ENCODE results near the gene SMOC2. TPM values are rescaled to one million over a fixed set of nuclear protein-coding genes. Genes with fewer than 3 reads are reported as not detected.
A peak's percentile ranks its signal among the peaks of the same experiment; 100 is the strongest.
"Not testable (repeated sequence)": the region's sequence is repeated elsewhere in the genome, so short reads cannot be mapped to it uniquely, and the experiment has no call there.

Gene SMOC2
- total and polyA plus RNA-seq, 2 experiments from 2014 or later = 51.0 to 88.7 TPM

DNA sequence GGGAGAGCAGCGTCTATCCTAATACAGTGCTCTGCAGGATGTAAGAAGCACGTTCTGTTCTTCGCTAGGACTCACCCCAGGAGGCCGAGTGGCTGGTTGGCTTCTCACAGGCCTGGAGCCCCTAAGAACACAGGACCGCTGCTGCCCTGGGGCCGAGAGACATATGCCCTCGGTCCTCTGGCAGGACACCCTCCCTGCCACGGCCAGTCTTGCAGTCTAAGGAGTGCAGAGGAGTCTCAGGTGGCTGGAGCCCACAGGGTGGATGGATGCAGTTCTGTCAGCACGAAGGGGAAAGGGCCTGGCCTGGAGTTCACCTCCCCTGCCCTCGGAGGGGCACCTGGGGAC is 96.5 kb downstream of the SMOC2 start:
- WGBS (ENCODE audit: low lambda C conversion rate, missing lambda C conversion rate) = 76% methylated on average over 10 of the region's 10 CpGs
- Histone ChIP-seq H3K9me3 (ENCODE audit: low read depth) (no peaks in the 10 kb centered on the region), H3K36me3 (replicated peaks; ENCODE audit: insufficient read depth, low read depth) (no peaks in the 10 kb centered on the region), H3K79me2 (no peaks in the 10 kb centered on the region), H3K4me3 (no peak overlapping the region), H3K4me1 (ENCODE audit: insufficient read depth) (peaks cover 12% of the 10 kb centered on the region), H3K27ac (no peak overlapping the region), H3K27me3 (peaks cover 5% of the 10 kb centered on the region), H4K20me1 (ENCODE audit: insufficient read depth, poor library complexity, severe bottlenecking) (no peaks in the 10 kb centered on the region), H3K9me2 (replicated peaks; ENCODE audit: insufficient read depth) (no peaks in the 10 kb centered on the region), H2AFZ (no peak overlapping the region), H3K4me2 (no peak overlapping the region)
- DNase-seq (ENCODE audit: low spot score) = no peak
- no peak for TF ChIP-seq EZH2phosphoT487 (IDR thresholded peaks at IDR 0.05; ENCODE audit: low read depth, severe bottlenecking, unreplicated experiment)
- TF ChIP-seq, protein P1, sequence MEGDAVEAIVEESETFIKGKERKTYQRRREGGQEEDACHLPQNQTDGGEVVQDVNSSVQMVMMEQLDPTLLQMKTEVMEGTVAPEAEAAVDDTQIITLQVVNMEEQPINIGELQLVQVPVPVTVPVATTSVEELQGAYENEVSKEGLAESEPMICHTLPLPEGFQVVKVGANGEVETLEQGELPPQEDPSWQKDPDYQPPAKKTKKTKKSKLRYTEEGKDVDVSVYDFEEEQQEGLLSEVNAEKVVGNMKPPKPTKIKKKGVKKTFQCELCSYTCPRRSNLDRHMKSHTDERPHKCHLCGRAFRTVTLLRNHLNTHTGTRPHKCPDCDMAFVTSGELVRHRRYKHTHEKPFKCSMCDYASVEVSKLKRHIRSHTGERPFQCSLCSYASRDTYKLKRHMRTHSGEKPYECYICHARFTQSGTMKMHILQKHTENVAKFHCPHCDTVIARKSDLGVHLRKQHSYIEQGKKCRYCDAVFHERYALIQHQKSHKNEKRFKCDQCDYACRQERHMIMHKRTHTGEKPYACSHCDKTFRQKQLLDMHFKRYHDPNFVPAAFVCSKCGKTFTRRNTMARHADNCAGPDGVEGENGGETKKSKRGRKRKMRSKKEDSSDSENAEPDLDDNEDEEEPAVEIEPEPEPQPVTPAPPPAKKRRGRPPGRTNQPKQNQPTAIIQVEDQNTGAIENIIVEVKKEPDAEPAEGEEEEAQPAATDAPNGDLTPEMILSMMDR (IDR thresholded peaks at IDR 0.05; ENCODE audit: poor library complexity) = no peak
- no peak for TF ChIP-seq EZH2 (IDR thresholded peaks at IDR 0.05; ENCODE audit: borderline replicate concordance)

DNA sequence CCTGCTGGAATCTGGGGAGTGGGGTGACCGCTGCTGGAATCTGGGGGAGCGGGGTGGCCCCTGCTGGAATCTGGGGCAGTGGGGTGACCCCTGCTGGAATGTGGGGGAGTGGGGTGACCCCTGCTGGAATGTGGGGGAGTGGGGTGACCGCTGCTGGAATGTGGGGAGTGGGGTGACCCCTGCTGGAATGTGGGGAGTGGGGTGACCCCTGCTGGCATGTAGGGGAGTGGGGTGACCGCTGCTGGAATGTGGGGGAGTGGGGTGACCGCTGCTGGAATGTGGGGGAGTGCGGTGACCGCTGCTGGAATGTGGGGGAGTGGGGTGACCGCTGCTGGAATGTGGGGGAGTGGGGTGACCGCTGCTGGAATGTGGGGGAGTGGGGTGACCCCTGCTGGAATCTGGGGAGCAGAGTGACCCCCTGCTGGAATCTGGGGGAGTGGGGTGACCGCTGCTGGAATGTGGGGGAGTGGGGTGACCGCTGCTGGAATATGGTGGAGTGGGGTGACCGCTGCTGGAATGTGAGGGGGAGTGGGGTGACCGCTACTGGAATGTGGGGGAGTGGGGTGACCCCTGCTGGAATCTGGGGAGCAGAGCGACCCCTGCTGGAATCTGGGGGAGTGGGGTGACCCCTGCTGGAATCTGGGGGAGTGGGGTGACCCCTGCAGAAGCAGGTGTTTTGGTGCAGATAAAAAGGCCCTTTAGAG is 97.4 kb downstream of the SMOC2 start:
- H3K9me2 ChIP-seq (replicated peaks; ENCODE audit: insufficient read depth); H3K79me2 ChIP-seq; DNase-seq (ENCODE audit: low spot score); H3K36me3 ChIP-seq (replicated peaks; ENCODE audit: insufficient read depth, low read depth); H2AFZ ChIP-seq; H4K20me1 ChIP-seq (ENCODE audit: insufficient read depth, poor library complexity, severe bottlenecking); H3K27me3 ChIP-seq; H3K27ac ChIP-seq; H3K4me3 ChIP-seq; H3K4me2 ChIP-seq; H3K9me3 ChIP-seq (ENCODE audit: low read depth): not testable (repeated sequence)
- WGBS (ENCODE audit: low lambda C conversion rate, missing lambda C conversion rate) = no CpG with 5 or more reads among the region's 14 CpGs
- H3K4me1 ChIP-seq (ENCODE audit: insufficient read depth) = peaks cover 12% of the 10 kb centered on the region

DNA sequence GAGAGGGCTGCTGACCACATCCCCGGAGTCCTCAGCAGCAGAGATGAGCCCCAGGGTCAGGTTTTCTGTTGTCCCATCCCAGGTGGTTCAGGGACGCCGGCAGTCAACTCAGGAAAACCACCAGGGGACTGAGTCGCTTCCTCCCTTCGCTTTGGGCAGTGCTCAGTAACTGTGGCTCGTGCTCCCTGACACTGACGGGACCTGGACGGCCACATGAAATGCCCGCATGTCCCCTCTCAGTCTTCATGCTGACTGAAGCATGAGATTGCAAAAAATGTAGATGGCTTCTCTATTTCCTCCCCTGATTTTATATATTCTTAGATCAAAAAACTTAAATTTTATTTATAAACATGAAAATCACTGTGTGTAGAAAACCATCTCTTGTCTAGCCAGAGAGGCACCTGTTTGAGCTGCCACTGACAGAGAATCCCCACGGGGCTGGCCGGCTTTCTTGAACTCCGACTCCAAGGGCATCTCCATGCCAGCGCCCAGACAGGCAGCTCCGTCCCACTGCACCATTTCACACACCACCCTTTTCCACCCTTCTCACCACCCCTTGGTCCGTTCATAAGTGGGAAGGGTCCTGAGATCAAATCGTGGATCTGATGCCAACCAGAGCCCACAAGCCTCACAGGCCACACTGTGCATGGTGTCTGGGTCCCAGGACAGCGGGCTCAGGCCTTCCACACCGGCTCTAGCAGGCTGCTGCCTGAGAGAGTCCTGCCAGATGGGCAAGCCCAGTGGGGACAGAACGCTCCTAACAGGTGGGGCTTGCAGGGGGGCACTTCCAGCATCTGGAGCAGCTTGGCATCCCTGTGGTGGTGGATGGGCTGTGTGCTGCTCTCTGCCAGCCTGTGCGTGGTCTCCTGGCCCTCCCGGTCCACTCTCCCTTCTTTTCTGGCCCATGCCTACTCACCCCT is 98.2 kb downstream of the SMOC2 start:
- DNase-seq (ENCODE audit: low spot score) = no peak
- Histone ChIP-seq H3K4me1 (ENCODE audit: insufficient read depth) (peaks cover 12% of the 10 kb centered on the region), H3K27ac (no peak overlapping the region), H3K9me3 (ENCODE audit: low read depth) (no peaks in the 10 kb centered on the region), H3K4me3 (no peak overlapping the region), H3K27me3 (peaks cover 5% of the 10 kb centered on the region), H3K79me2 (no peaks in the 10 kb centered on the region), H3K4me2 (no peak overlapping the region), H3K36me3 (replicated peaks; ENCODE audit: insufficient read depth, low read depth) (no peaks in the 10 kb centered on the region), H4K20me1 (ENCODE audit: insufficient read depth, poor library complexity, severe bottlenecking) (no peaks in the 10 kb centered on the region), H3K9me2 (replicated peaks; ENCODE audit: insufficient read depth) (no peaks in the 10 kb centered on the region), H2AFZ (no peak overlapping the region)
- WGBS (ENCODE audit: low lambda C conversion rate, missing lambda C conversion rate) = 87% methylated on average over 21 of the region's 21 CpGs
- TF ChIP-seq EZH2phosphoT487 (IDR thresholded peaks at IDR 0.05; ENCODE audit: low read depth, severe bottlenecking, unreplicated experiment) = no peak
- TF ChIP-seq EZH2 (IDR thresholded peaks at IDR 0.05; ENCODE audit: borderline replicate concordance) = no peak
- TF ChIP-seq, protein P1 (IDR thresholded peaks at IDR 0.05; ENCODE audit: poor library complexity) = no peak

DNA sequence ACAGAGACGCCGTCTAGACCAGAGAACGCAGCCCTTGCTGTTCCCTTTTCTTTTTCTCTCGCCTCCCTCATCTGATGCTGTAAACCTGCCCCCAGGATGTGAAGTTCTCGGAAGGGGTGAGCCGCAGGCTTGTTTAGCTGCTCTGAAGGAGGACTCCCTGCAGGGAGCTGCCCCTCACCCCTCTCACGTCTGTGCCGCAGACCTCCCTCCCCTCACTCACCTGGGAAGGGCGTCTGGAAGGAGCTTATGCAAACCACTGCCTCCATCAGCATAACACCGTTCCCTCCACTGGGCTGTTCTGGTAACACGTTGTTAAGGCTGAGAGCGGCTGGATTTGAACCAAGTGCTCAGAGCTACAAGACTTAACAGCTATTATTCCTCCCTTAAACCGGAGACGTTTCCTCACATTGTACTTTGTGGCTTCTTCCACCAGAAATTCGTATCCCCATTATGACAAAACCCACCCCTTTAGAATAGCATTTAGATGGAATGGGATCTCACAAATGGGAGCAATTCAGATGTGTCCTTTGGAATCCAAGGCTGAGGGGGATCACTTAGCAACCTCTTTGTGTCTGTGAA is 99.8 kb downstream of the SMOC2 start:
- no peak for TF ChIP-seq EZH2phosphoT487 (IDR thresholded peaks at IDR 0.05; ENCODE audit: low read depth, severe bottlenecking, unreplicated experiment)
- TF ChIP-seq, protein P1 (IDR thresholded peaks at IDR 0.05; ENCODE audit: poor library complexity) = no peak
- no peak for TF ChIP-seq EZH2 (IDR thresholded peaks at IDR 0.05; ENCODE audit: borderline replicate concordance)
- WGBS (ENCODE audit: low lambda C conversion rate, missing lambda C conversion rate) = 50% methylated on average over 15 of the region's 15 CpGs
- Histone ChIP-seq H3K4me1 (ENCODE audit: insufficient read depth) (peaks cover 12% of the 10 kb centered on the region), H3K9me3 (ENCODE audit: low read depth) (no peaks in the 10 kb centered on the region), H3K9me2 (replicated peaks; ENCODE audit: insufficient read depth) (no peaks in the 10 kb centered on the region), H3K27ac (peak overlapping the region; percentile 57), H3K79me2 (no peaks in the 10 kb centered on the region), H3K27me3 (peaks cover 5% of the 10 kb centered on the region), H2AFZ (no peak overlapping the region), H3K4me2 (peak overlapping the region; percentile 42), H4K20me1 (ENCODE audit: insufficient read depth, poor library complexity, severe bottlenecking) (no peaks in the 10 kb centered on the region), H3K4me3 (no peak overlapping the region), H3K36me3 (replicated peaks; ENCODE audit: insufficient read depth, low read depth) (no peaks in the 10 kb centered on the region)
- DNase-seq (ENCODE audit: low spot score) = no peak
